Fibroblast of skin of right biceps (primary cell): ENCODE measurements around the gene ZBTB3.
"Not testable (repeated sequence)": the region's sequence is repeated elsewhere in the genome, so short reads cannot be mapped to it uniquely, and the experiment has no call there.

ENCODE experiments used
- DNase-seq: peaks from one replicate; pipeline ENCODE4 v3.0.0-alpha.2; 2013

The ZBTB3 gene

DNA sequence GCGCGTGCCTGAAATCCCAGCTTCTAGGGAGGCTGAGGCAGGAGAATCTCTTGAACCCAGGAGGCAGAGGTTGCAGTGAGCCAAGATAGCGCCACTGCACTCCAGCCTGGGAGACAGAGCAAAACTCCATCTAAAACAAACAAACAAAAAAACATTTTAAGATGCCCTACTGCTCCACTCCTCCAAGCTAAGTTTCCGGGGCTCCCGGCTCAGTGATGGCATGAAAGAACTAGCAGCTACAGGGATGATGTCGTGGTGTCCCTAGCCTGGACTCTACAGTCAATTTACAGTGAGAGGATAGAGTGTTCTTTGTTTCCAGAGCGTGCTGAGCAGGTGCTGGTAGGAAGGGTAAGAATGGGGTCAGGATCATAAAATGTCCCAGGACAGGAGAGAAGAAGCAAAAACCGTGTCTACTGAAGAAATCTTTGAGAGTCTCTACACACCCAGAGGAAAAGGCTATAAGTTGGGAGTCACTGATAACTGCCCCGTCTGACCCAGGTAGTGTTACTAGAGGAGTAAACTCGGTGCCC is 1.2 kb upstream of the ZBTB3 start:
- no peak for DNase-seq

DNA sequence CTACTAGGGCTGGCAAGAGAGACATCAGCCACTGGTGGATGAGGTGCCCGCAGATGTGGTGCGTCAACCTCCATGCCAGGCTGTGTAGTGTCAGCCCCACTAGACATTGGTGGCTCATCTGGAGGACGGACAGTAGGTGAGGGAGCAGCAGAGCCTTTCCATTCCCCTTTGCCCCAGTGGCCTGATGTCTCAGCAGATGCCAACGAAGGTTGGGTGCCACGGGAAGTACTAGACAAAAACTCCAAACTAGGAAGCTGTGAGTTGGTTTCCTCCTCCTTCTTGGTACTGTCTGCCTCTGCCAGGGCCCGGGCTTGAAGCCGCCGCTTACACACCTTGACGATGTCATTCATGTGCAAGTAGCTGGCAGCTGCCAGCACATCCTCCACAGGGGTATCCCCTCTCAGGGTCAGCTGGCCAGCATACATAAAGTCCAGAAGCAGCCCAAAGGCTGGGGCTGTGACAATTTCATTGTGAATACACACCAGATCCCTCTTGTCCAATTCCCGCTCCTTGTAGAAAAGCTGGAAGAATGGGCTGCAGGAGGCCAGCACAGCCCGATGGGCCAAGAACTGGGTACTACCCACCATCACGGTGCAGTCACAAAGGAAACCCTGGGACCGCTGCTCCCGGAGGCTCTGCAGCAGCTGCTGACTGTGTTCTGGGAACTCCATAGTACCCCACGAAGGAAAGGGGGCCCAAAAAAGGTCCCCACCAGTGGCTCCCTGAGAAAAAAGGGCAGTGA is 795 bp downstream of the ZBTB3 start:
- no peak for DNase-seq

DNA sequence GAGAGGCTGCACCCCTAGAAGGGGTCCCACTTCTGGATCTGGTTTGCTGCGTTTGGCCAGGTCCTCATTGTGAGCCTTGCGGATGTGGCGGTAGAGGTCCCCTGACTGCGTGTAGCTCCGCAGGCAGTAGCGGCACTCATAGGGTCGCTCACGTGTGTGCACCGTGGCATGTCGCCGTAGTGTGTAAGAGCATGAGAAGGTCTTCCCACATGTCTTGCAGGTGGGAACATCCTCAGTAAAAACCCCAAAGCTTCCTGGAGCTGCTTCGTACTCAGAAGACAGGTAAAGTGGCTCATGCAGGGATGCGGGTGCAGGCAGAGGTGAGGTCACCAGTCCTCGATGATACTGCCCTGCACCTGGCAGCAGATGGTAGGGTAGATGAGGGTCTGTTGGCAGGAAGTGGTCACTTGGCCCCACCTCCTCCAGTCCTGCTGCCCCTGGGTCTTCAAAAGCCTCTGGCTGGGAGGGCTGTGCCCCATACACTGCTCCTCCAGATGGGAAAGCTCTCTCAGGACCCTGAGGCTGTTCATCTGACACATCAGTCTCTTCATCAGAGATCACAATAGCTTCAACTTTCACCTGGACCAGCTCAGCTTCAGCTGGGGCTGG is 1.7 kb downstream of the ZBTB3 start:
- no peak for DNase-seq

DNA sequence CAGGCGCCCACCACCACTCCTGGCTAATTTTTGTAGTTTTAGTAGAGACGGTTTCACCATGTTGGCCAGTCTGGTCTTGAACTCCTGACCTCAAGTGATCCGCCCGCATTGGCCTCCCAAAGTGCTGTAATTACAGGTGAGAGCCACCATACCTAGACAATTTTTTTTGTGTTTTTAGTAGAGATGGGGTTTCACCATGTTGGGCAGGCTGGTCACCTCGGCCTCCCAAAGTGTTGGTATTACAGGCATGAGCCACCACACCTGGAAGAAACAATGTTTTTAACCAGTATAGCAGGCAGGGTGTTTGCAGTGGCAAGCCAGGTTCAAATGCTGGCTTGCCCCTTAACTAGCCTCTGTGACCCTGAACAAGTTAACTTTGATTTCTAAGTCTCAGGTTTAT is 4.0 kb downstream of the ZBTB3 start:
- not testable (repeated sequence) for DNase-seq

DNA sequence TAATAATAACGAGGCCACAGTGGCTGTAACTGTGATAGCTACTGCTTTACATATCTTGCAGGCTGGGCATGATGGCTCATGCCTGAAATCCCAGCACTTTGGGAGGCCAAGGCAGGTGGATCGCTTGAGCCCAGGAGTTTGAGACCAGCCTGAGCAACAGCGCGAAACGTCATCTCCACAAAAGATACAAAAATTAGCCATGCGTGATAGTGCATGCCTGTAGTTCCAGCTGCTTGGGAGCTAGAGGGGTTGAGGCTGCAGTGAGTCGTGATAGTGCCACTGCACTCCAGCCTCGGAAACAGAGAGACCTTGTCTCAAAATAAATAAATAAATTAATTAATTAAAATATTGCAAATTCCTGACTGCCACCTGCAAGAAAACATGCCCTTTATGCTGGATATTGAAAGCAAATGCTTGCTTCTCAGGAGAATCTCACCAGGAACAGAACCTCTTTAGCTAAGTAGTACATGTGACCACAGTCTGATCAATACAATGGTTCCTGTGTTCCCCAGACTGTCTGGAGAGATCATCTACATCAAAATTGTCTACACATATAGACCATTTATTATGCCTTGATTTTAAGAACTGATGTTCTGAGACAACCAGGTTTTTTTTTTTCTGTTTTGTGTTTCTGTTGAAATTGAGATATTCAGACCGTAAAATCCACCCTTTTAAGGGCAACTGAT is 6.3 kb downstream of the ZBTB3 start:
- no peak for DNase-seq

DNA sequence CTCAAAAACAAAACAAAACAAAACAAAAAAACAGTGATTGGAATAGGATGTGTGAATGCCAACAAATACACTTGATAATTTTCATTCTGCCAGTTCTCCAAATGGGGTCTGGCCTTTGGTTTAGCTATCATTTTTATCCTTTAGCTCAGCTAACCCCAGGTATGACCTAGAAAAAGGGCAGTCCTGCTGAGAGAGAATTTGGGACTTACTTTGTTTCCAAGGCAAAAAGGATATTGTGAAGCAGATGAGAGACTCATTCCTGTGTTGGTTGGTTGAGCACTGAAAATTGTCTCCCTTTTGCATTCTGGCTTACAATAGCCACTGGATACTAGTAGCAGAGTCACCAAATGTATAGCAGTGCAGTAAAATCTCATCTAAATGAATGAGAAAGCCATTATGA is 16.8 kb downstream of the ZBTB3 start:
- no peak for DNase-seq

DNA sequence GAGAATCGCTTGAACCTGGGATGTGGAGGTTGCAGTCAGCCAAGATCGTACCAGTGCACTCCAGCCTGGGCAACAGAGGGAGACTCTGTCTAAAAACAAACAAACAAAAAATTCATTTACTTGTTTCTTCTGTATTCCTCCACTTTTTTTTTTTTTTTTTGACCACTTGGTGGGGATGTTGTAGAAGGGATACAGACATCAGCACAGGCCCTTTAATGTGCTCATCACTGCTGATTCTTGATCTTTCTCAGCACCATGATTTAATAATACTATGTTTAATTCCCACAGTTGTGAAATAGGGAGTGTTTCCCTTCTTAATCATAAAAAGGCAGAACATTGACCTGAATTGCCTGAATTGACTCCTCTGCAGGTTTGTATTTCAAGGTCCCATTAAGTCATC is 21.1 kb downstream of the ZBTB3 start:
- DNase-seq = peak; percentile 21

DNA sequence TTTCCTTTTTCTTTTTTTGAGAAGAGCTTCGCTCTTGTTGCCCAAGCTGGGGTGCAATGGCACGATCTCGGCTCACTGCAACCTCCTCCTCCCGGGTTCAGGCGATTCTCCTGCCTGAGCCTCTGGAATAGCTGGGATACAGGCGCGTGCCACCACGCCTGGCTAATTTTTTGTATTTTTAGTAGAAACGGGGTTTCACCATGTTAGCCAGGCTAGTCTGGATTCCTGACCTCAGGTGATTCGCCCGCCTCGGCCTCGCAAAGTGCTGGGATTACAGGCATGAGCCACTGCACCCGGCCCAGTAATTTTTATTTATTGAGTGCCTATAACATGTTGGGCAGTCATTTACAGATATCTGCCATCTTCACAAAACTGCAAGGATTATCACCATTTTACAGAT is 23.9 kb downstream of the ZBTB3 start:
- DNase-seq = not testable (repeated sequence)

DNA sequence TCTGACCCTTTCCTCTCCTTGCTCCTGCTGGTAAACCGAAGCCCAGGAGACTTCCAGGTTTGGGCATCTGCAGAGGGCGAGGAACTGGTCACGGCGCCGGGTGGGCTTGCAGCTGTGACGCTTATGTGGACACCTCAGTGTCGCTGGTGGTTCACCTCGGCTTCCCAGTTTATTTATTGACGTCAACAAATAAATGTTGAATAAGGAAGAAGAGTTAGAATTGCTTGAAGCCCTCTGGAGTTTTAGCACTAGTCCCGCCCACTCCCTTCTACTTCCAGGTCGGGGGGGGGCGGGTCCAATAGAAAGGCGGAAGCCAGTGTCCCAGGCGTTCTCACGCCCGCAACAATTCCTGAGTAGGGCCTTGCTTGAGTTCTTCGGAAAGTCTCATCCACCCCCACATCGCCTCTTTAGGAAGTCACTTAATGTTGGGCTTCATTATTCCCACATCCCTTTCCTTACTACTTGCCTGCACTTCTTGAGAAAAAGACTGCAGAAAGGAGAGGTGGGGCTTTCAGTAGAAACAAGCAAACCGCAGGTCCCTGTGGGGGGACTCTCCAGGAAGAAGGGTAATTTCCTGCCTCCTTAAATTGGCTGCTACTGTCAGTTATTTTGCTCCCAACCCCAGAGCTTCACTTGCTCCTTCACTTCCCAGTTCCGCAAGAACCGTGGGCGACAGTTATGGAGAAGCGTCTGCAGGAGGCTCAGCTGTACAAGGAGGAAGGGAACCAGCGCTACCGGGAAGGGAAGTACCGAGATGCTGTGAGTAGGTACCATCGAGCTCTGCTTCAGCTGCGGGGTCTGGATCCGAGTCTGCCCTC is 25.6 kb downstream of the ZBTB3 start, which contains the start of gene TTC9C:
TSS of gene TTC9C (plus strand) at position 316 of the 818 bp plus-strand sequence. CDS start at position 679, 363 bp downstream.
- DNase-seq = peak; percentile 92

DNA sequence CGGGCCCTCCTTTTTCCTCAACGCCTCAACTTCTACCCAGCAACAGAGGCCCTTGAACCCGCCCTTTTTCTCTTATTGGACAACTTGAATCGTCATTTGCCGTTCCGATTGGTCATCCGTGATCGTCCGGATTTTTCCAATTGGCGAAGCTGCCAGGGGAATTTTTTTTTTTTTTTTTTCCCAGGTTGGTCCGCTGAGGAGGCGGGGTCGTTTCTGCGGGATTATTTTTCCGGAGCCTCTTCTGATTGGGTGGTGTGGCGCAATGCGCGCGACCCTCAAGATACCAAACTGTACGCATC is 26.1 kb downstream of the ZBTB3 start:
- peak; percentile 99 for DNase-seq

DNA sequence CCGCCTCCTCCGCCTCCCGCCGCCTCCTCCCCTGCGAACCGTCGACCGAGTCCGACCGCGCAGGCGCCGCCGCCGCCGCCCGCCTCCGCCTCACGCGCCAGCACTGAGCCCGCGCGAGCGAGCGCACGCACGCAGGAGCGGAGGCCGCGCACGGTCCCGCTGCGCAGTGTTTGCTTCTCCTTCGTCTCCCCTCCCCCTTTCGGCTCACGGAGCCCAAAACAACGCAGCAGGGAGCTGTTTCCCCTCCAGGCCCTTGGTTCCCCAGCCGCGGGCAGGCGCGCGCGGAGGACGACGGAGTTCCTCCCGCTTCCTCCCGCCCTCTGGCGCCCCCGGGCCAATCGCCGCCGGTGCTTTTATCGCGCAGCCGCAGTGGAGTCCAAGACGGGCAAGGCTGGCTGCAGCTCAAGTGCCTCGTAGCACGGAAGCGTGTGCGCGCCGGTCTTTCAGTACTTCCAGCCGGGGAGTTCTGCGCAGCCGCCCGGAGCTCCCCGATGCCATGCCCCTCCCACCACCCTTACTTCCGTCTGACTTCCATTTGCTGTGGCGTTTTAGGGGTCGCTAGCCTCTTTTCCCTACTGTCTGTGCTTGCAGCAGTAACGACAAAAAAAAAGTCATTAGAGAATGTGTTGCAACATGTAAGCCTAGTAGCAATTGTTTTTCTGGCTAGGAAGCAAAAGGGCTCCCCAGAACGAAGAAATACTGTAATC is 26.6 kb downstream of the ZBTB3 start, which contains the start of gene HNRNPUL2:
TSS of gene HNRNPUL2 (minus strand) at position 293 of the 707 bp plus-strand sequence. CDS start 301 bp downstream, outside the sequence.
- peak; percentile 100 for DNase-seq

DNA sequence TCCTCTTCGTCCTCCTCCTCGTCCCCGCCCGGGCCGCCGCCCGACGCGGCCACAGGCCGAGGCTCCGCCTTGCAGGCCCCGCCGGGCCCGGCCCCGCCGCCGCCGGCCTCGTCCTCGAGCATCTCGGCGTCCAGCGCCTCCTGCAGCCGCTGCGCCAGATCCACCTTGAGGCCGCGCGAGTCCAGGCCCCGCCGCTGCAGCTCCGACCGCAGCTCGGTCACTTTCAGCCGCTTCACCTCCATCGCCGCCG is 27.1 kb downstream of the ZBTB3 start:
- DNase-seq = no peak

DNA sequence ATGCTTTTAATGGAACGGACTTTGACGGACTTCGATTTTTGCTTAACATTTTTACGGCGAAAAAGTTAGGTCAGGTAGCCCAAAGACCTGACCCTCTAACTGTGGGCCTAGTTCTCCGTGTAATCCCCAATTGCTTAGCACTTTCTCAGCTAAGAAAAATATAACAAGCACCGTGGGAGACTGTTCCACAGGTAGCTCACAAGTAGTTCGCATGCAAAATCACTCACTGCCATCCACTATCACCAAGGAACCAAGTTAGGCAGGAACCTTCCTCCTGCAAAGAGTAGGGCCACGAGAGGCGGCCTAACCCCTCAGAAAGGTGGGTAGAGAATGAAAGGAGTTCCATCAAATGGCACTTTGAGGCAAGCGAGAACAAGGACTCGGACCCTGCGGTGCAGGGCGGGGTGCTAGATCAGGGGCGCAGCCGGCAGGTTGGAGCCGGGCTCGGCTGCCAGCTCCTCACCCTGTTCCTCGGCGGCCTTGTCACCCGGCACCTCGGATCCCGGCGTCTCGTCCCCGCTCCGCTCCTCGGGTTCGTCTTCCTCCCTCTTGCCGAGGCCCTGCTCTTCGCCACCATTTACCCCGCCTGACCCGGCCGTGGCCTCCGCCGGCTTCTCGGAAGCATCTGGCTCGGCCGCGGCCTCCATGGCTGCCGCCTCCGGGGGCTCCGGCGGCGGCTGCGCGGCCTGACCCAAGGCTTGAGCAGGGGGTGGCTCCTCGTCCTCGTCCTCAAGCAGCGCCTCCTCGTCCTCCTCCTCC is 27.6 kb downstream of the ZBTB3 start:
- no peak for DNase-seq

DNA sequence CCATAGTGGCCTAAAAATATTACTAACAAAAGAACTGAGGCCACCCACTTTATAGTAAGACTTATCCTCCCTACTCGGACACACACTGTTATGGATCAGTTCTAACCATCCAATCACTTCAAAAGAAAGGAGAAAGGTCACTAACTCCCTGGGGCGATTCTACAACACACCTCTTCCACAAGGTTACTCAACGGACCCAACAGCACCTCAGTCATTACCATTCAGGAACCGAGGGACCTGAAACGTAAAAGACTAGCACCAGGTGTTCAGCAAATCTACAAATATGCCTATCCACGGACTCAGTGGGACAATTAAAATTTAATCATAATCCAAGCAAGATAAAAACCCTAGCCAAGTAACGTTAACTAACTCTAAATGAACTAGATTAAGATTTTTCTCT is 28.3 kb downstream of the ZBTB3 start:
- no peak for DNase-seq

DNA sequence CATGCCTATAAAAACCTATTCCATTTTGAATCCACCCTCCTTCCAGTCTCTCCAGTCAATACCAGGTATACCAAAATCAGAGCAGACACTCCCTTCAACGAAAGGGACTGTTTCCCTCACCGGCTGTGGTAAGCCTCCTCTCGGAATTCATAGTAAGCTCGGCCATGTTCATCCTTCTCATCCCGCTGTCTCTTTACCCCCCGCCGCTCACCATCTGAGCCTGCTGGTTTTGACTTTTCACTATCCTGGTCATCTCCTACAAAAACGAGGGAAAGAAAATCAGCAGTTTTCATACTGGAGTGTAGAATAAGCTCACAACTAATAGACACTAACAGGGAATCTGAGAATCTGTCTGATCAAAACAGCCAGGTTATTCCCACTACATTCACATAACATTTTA is 29.8 kb downstream of the ZBTB3 start:
- DNase-seq = no peak

DNA sequence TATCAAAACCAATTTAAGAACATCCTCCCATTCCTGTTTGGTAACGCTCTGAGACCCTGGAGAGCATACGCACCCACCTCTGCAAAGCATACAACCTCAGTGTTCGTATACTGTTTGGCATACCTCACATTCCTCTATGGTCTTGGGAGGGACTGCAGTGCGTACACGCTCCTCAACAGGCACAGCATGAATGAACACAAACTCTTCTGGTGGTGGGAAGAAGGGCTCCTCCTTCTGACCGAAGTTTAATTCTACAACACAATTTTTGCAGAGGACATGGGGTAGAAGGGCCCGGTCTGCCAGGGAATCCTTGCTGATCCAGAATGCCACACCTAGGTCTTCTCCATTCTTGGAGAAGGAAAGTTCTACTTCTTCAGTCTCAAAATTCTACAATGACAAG is 32.0 kb downstream of the ZBTB3 start:
- peak; percentile 53 for DNase-seq

DNA sequence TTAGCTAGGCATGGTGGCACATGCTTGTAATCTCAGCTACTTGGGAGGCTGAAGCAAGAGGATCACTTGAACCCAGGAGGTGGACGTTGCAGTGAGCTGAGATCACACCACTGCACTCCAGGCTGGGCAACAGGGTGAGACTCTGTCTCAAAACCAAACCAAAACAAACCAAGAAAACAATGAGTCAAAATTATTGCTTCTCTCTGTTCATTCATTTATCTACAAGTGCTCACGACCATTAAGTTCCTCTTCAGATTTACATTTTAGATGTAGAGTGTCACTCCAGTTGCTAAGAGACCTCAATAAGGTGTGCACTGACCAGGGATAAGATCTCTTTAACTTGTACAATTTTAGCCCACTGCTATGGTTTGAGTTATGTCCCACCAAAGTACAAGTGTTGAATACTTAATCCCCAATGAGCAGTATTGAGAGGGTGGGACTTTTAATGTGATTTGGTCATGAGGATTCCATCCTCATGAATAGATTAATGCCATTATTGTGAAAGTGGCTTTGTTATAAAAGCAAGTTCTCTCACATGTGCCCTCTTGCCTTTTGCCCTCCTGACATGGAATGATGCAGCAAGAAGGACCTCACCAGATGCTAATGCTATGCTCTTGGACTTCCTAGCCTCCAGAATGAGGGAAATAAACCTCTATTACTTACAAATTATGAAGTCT is 34.5 kb downstream of the ZBTB3 start:
- DNase-seq = no peak

DNA sequence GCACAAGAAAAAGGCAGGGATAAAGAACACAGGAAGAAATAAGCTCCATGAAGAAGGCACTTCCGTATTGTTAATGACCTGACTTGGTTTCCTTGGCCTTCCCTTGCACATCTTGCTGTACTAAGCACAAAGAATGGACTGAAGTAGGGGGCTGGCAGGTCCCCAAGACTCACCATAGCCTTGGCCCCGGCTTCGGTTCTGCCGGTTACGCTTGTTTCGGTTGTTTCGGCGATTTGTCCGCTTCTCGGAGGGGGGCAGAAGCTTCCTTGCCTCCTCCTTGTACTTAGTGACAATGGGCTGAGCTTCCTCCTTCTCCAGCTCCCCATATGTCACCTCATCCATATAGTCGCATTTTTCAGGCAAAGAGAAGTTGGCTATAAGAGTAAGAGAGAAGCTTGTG is 37.1 kb downstream of the ZBTB3 start:
- no peak for DNase-seq

DNA sequence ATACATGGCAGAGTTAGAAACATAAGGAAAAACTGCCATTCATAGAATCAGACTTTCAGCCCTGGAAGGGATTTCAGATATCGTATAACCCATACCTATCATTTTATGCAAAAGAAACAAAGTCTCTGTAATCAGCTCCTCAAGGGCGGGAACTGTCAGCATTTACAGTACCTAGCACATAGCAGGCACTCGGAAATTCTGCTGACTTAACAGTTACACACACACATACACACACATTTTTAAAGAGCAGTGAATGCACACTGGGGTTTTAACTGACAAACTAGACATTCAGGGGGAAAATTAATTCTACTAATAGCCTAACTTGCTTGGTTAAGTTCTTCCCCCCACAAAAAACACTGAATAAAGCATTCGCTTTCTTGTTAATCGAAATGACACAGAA is 37.8 kb downstream of the ZBTB3 start:
- no peak for DNase-seq

DNA sequence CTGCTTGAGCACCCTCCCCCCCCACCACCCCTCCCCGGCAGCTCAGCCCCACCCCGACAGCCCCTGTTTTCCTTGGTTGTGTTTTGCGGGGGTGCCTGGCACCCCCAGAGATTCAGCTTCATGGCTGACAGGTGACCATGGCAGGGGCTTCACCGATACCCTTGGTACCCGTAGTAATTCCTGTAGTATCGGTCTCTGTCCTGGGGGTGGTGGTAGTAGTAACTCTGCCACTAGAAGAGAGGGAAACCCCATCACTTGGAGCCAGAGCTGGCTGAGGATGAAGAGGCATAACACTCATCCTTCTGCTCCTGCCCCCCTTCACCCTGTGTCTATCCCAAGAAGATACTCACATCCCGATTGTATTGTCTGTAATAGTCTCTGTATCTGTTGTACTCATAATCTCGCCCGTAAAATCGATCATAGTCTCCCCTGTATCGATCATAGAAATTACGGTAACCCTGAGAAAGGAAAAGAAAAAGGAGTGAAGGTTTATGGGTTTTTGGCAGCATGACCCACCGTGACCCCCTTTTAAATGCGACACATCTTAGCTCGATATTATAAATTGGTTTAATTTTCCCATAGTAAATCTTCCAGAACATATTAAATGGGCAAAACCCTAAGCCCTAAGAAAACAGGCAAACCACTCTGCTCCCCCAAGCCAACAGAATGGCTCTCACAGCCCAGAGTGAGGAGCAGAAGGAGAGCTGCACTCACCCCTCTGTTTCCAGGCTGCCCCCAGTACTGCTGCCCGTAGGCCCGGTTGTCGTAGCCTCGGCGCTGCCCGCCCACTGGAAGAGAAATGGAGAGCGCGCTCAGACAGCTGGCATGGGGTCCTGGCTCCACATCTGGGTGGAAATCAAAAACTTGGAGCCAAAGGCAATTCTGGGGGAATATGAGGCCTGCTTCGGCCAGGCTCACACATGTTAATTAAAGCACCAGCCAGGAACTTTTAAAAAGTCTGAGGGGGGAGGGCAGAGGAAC is 38.5 kb downstream of the ZBTB3 start:
- DNase-seq = no peak
